IgD-negative memory B cell (primary cell): Measurements from ENCODE around the gene RAMP2. TPM values are rescaled to one million over a fixed set of nuclear protein-coding genes. Genes with fewer than 3 reads are reported as not detected.
A peak's percentile ranks its signal among the peaks of the same experiment; 100 is the strongest.
"Not testable (repeated sequence)": the region's sequence is repeated elsewhere in the genome, so short reads cannot be mapped to it uniquely, and the experiment has no call there.

Source experiments
- H3K27ac Mint-ChIP-seq, 3 donors: one replicate each; pipeline ENCODE4 v1.8.0; 2020 to 2022; ENCODE audit warnings: mild to moderate bottlenecking in 3 of 3, mixed read lengths in 3 of 3, moderate library complexity in 1 of 3
- H3K27me3 Mint-ChIP-seq: one replicate; pipeline ENCODE4 v1.8.0; 2021; ENCODE audit warnings: mixed read lengths
- H3K36me3 Mint-ChIP-seq: one replicate; pipeline ENCODE4 v1.8.0; 2020; ENCODE audit warnings: mild to moderate bottlenecking, mixed read lengths
- H3K4me1 Mint-ChIP-seq, 3 donors: one replicate each; pipeline ENCODE4 v1.8.0; 2020 to 2022; ENCODE audit warnings: mixed read lengths in 3 of 3, mild to moderate bottlenecking in 1 of 3
- H3K4me3 Mint-ChIP-seq, 4 donors: one replicate each; pipeline ENCODE4 v1.8.0; 2020 to 2022; ENCODE audit warnings: mild to moderate bottlenecking in 4 of 4, mixed read lengths in 4 of 4, moderate library complexity in 3 of 4
- H3K9me3 Mint-ChIP-seq, 3 donors: one replicate each; pipeline ENCODE4 v1.8.0; 2020 to 2021; ENCODE audit warnings: mixed read lengths in 3 of 3, mild to moderate bottlenecking in 1 of 3
- polyA plus RNA-seq: library from polyadenylated mRNA; unstranded; fragments of 300-500 nt; fragmentation: Illumina TruSeq; gene quantifications from one replicate; pipeline ENCODE4 v1.2.3, GENCODE V29; 2021

RAMP2 gene
- polyA plus RNA-seq, 1 donor from 2014 or later: not detected

- H3K4me3 Mint-ChIP-seq: no peak overlapping the region
- H3K27me3 Mint-ChIP-seq: peaks cover 16% of the 10 kb centered on the region
- H3K27ac Mint-ChIP-seq: no peak overlapping the region
- H3K4me1 Mint-ChIP-seq: no peaks in the 10 kb centered on the region
- H3K9me3 Mint-ChIP-seq: no peaks in the 10 kb centered on the region
- peaks cover 3% of the 10 kb centered on the region for H3K36me3 Mint-ChIP-seq
Measured at GRCh38 chr17:42751628-42752027, 9.4 kb upstream of the RAMP2 start.

- Mint-ChIP-seq H3K4me3 (no peak overlapping the region), H3K36me3 (peaks cover 2% of the 10 kb centered on the region), H3K9me3 (no peaks in the 10 kb centered on the region), H3K4me1 (peaks cover 0 to 3% (median 0%) of the 10 kb centered on the region in 3 donors), H3K27ac (no peak overlapping the region), H3K27me3 (peaks cover 15% of the 10 kb centered on the region)
Measured at GRCh38 chr17:42754782-42755181, 6.2 kb upstream of the RAMP2 start.

- Mint-ChIP-seq H3K9me3 (no peaks in the 10 kb centered on the region), H3K27me3 (peaks cover 38% of the 10 kb centered on the region), H3K27ac (no peak overlapping the region), H3K36me3 (peaks cover 2% of the 10 kb centered on the region), H3K4me1 (peaks cover 8 to 10% (median 10%) of the 10 kb centered on the region in 3 donors), H3K4me3 (peak overlapping the region; percentile 52 to 83 (median 75))
Measured at GRCh38 chr17:42759982-42760651, 910 bp upstream of the RAMP2 start.

GRCh38 chr17:42761638-42762037 is 611 bp downstream of the RAMP2 start:
- Mint-ChIP-seq H3K27ac (peak overlapping the region in 1 of 3 donors; percentile 71), H3K9me3 (no peaks in the 10 kb centered on the region), H3K36me3 (no peaks in the 10 kb centered on the region), H3K4me1 (peaks cover 8 to 10% (median 10%) of the 10 kb centered on the region in 3 donors), H3K4me3 (peak overlapping the region in 3 of 4 donors; percentile 37 to 81 (median 65)), H3K27me3 (peaks cover 41% of the 10 kb centered on the region)

GRCh38 chr17:42766124-42766523 is 5.1 kb downstream of the RAMP2 start:
- Mint-ChIP-seq H3K4me3 (no peak overlapping the region), H3K36me3 (no peaks in the 10 kb centered on the region), H3K9me3 (no peaks in the 10 kb centered on the region), H3K4me1 (peaks cover 0 to 5% (median 2%) of the 10 kb centered on the region in 3 donors), H3K27ac (no peak overlapping the region), H3K27me3 (peaks cover 31% of the 10 kb centered on the region)

- Mint-ChIP-seq H3K4me3 (peak overlapping the region in 1 of 4 donors; percentile 12), H3K27me3 (peaks cover 22% of the 10 kb centered on the region), H3K27ac (no peak overlapping the region), H3K36me3 (no peaks in the 10 kb centered on the region), H3K9me3 (no peaks in the 10 kb centered on the region), H3K4me1 (peaks cover 4 to 8% (median 7%) of the 10 kb centered on the region in 3 donors)
Measured at GRCh38 chr17:42767512-42767911, 6.5 kb downstream of the RAMP2 start.

GRCh38 chr17:42768006-42768405 is 7.0 kb downstream of the RAMP2 start:
- H3K27me3 Mint-ChIP-seq: peaks cover 18% of the 10 kb centered on the region
- H3K4me3 Mint-ChIP-seq: peak overlapping the region in 1 of 4 donors; percentile 12
- not testable (repeated sequence) for H3K4me1 Mint-ChIP-seq, H3K9me3 Mint-ChIP-seq, H3K36me3 Mint-ChIP-seq
- peak overlapping the region in 1 of 3 donors; percentile 28 for H3K27ac Mint-ChIP-seq

- peaks cover 13 to 17% (median 13%) of the 10 kb centered on the region in 3 donors for H3K4me1 Mint-ChIP-seq
- not testable (repeated sequence) for H3K9me3 Mint-ChIP-seq, H3K27ac Mint-ChIP-seq, H3K4me3 Mint-ChIP-seq, H3K36me3 Mint-ChIP-seq, H3K27me3 Mint-ChIP-seq
Measured at GRCh38 chr17:42769964-42770363, 8.9 kb downstream of the RAMP2 start.

- Mint-ChIP-seq H3K36me3 (no peaks in the 10 kb centered on the region), H3K4me1 (peaks cover 13 to 19% (median 17%) of the 10 kb centered on the region in 3 donors), H3K9me3 (no peaks in the 10 kb centered on the region), H3K27ac (peak overlapping the region; percentile 77 to 98 (median 93)), H3K4me3 (peak overlapping the region; percentile 93 to 99 (median 97)), H3K27me3 (peaks cover under 1% of the 10 kb centered on the region)
Measured at GRCh38 chr17:42772945-42773289, 11.9 kb downstream of the RAMP2 start.

- peak within 1 kb of the TSS; percentile 77 to 98 (median 93) for H3K27ac Mint-ChIP-seq
- H3K4me1 Mint-ChIP-seq: peaks cover 13 to 19% (median 17%) of the 10 kb centered on the region in 3 donors
- H3K4me3 Mint-ChIP-seq: peak within 1 kb of the TSS; percentile 93 to 99 (median 97)
Measured at GRCh38 chr17:42773290-42774035, 12.4 kb downstream of the RAMP2 start, which contains the start of gene VPS25. TSS of gene VPS25 (plus strand) at chr17:42773449. CDS start at chr17:42773476, 27 bp downstream.

GRCh38 chr17:42774066-42774745 is 13.2 kb downstream of the RAMP2 start:
- Mint-ChIP-seq H3K4me3 (peak overlapping the region; percentile 93 to 99 (median 97)), H3K36me3 (peaks cover 2% of the 10 kb centered on the region), H3K9me3 (no peaks in the 10 kb centered on the region), H3K4me1 (peaks cover 13 to 19% (median 17%) of the 10 kb centered on the region in 3 donors), H3K27me3 (no peaks in the 10 kb centered on the region), H3K27ac (peak overlapping the region in 2 of 3 donors; percentile 77 to 98)

More at GRCh38 chr17:42773290-42774035, 12.4 kb downstream of the RAMP2 start, which contains the start of gene VPS25:
- no peaks in the 10 kb centered on the region for H3K36me3 Mint-ChIP-seq
- H3K27me3 Mint-ChIP-seq: no peaks in the 10 kb centered on the region
- H3K9me3 Mint-ChIP-seq: no peaks in the 10 kb centered on the region

GRCh38 chr17:42775534-42776098 is 14.6 kb downstream of the RAMP2 start:
- Mint-ChIP-seq H3K27ac (peak overlapping the region in 2 of 3 donors; percentile 16 to 70), H3K4me1 (peaks cover 13 to 19% (median 17%) of the 10 kb centered on the region in 3 donors), H3K36me3 (peaks cover 7% of the 10 kb centered on the region), H3K4me3 (peak overlapping the region in 1 of 4 donors; percentile 97), H3K27me3 (peaks cover 6% of the 10 kb centered on the region), H3K9me3 (no peaks in the 10 kb centered on the region)

- Mint-ChIP-seq H3K27ac (no peak overlapping the region), H3K4me1 (peaks cover 7 to 19% (median 9%) of the 10 kb centered on the region in 3 donors), H3K36me3 (peaks cover 7% of the 10 kb centered on the region), H3K4me3 (peak overlapping the region in 1 of 4 donors; percentile 24), H3K27me3 (peaks cover 26% of the 10 kb centered on the region), H3K9me3 (no peaks in the 10 kb centered on the region)
Measured at GRCh38 chr17:42778570-42778969, 17.5 kb downstream of the RAMP2 start.

GRCh38 chr17:42779304-42779935 is 18.4 kb downstream of the RAMP2 start:
- Mint-ChIP-seq H3K36me3 (peaks cover 7% of the 10 kb centered on the region), H3K4me3 (peak overlapping the region in 2 of 4 donors; percentile 5 to 24), H3K4me1 (peaks cover 0 to 14% (median 4%) of the 10 kb centered on the region in 3 donors), H3K27me3 (peaks cover 34% of the 10 kb centered on the region), H3K27ac (peak overlapping the region in 1 of 3 donors; percentile 47), H3K9me3 (no peaks in the 10 kb centered on the region)
